Adrenal gland (tissue), 12 donors: ENCODE results near the gene ATM. TPM values are rescaled to one million over a fixed set of nuclear protein-coding genes. Genes with fewer than 3 reads are reported as not detected.

Experiments
- DNase-seq, 7 donors: peaks; one replicate each; pipeline ENCODE4 v3.0.0-alpha.2; 2019 to 2020
- H3K27ac ChIP-seq, 5 donors: fragments of 200-600 bp; sonication (generic) in 4 of 5; 1 replicate in 3 of 5; 2 replicates in 2 of 5; pipeline versions ENCODE4 v1.5.1 to v1.8.0; 2016 to 2020; ENCODE audit warnings: mild to moderate bottlenecking in 1 of 5
- H3K27me3 ChIP-seq: fragments of 200-600 bp; 2 replicates; pipeline ENCODE4 v1.8.0; 2021
- H3K36me3 ChIP-seq, 2 donors: fragments of 200-600 bp; replicated peaks in 1 of 2; 1 replicate in 1 of 2; 2 replicates in 1 of 2; pipeline versions ENCODE4 v1.5.1 to v1.8.0; 2018 to 2022
- H3K4me1 ChIP-seq, 2 donors: fragments of 200-600 bp; replicated peaks in 1 of 2; 1 replicate in 1 of 2; 2 replicates in 1 of 2; pipeline versions ENCODE4 v1.5.1 to v1.8.0; 2018 to 2021
- H3K4me3 ChIP-seq, 4 donors: fragments of 200-600 bp; sonication (generic) in 3 of 4; one replicate each; pipeline ENCODE4 v1.5.1; 2016 to 2018
- H3K9me3 ChIP-seq, 3 donors: fragments of 200-600 bp; sonication (generic) in 1 of 3; replicated peaks in 1 of 3; 1 replicate in 2 of 3; 2 replicates in 1 of 3; pipeline versions ENCODE4 v1.5.1 to v1.8.0; 2016 to 2021
- CTCF ChIP-seq, 6 experiments: fragments of 450-650 bp in 4 of 6; fragments of 200-600 bp in 2 of 6; sonication (generic) in 1 of 6; IDR thresholded peaks; 1 replicate in 5 of 6; 2 replicates in 1 of 6; pipeline versions ENCODE4 v1.5.1 to v1.8.0; 2016 to 2021; ENCODE audit warnings: antibody characterized with exemption in 6 of 6, mild to moderate bottlenecking in 2 of 6, moderate library complexity in 1 of 6
- POLR2A ChIP-seq, 2 donors: fragments of 450-650 bp; IDR thresholded peaks; one replicate each; pipeline ENCODE4 v1.6.1; 2017; ENCODE audit warnings: antibody characterized with exemption in 2 of 2, mild to moderate bottlenecking in 2 of 2, moderate library complexity in 1 of 2
- WGBS, 4 donors: extraction: QIAGEN DNeasy Blood & Tissue Kit in 2 of 4; methylation state at CpG; one replicate each; pipeline versions ENCODE4 v1.1.5 to v1.1.7; 2013 to 2017; 5-methylcytosine and 5-hydroxymethylcytosine counted together
- intact Hi-C, 2 donors: fragments of 100-400 bp; cut with DNase I; formaldehyde crosslinking; loops; one replicate each; pipeline versions ENCODE4 v1.14.1 to v1.15.0; 2022 to 2023
- polyA plus RNA-seq, 3 donors: library from polyadenylated mRNA; stranded (reverse); fragments of 200-250 nt in 2 of 3; fragments of 350-450 nt in 1 of 3; fragmentation: Illumina TruSeq in 1 of 3; extraction: RNeasy Lipid Tissue Mini Kit (QIAGEN cat#74804) in 1 of 3; gene quantifications; one replicate each; pipeline ENCODE4 v1.2.3, GENCODE V29; 2013 to 2014
- total RNA-seq, 9 donors: library from RNA; depleted of rRNA in 4 of 9; stranded (reverse); fragments of >200 nt in 4 of 9; fragments of 120-200 nt in 1 of 9; fragmentation: NEBNext Ultra II Directional in 1 of 9; extraction: Animal tissue kit (Norgen Biotek cat#: 25700) in 1 of 9; gene quantifications; one replicate each; pipeline versions ENCODE4 v1.1.0 to v1.2.4, GENCODE V29; 2013 to 2023
- donor health status: healthy with polysubstance abuse.
- donor health status: Bipolar disorder and iron deficiency.
- donor health status: DM: yes; HTN: yes; CAD: no.
- donor health status: DM: no; HTN: no; CAD: no.
- donor health status: DM: no; HTN: no; CAD: no.
- donor health status: DM: yes; HTN: yes; CAD: no.

The ATM gene
- total and polyA plus RNA-seq, 12 donors, result 19.9 to 127 (median 66.8) TPM

- H3K27me3 ChIP-seq, result no peaks in the 10 kb centered on the region
- intact Hi-C loops, result no loop called here
- no peak for TF ChIP-seq POLR2A (IDR thresholded peaks at IDR 0.05)
- TF ChIP-seq CTCF (IDR thresholded peaks at IDR 0.05), result no peak
- H3K4me1 ChIP-seq, result no peaks in the 10 kb centered on the region
- DNase-seq, result no peak
- WGBS, 4 donors, result 94 to 100% (median 97%) methylated on average over 3 of the region's 3 CpGs
- peaks cover 0 to 48% of the 10 kb centered on the region in 2 donors for H3K36me3 ChIP-seq
- no peak overlapping the region for H3K27ac ChIP-seq
- H3K4me3 ChIP-seq, result no peak overlapping the region
- no peaks in the 10 kb centered on the region for H3K9me3 ChIP-seq
Measured at GRCh38 chr11:108316061-108316460, 93.2 kb downstream of the ATM start.

- intact Hi-C loops, result no loop called here
- no peak overlapping the region for H3K27ac ChIP-seq
- H3K4me3 ChIP-seq, result no peak overlapping the region
- no peak for DNase-seq
- H3K4me1 ChIP-seq, result peaks cover 0 to 4% of the 10 kb centered on the region in 2 donors
- H3K36me3 ChIP-seq, result peaks cover 0 to 44% of the 10 kb centered on the region in 2 donors
- TF ChIP-seq POLR2A (IDR thresholded peaks at IDR 0.05), result no peak
- no peaks in the 10 kb centered on the region for H3K9me3 ChIP-seq
- no peaks in the 10 kb centered on the region for H3K27me3 ChIP-seq
Measured at GRCh38 chr11:108319541-108320145, 96.8 kb downstream of the ATM start.

GRCh38 chr11:108322666-108323065, 99.8 kb downstream of the ATM start:
- Histone ChIP-seq H3K4me1 (peaks cover 0 to 7% of the 10 kb centered on the region in 2 donors), H3K27me3 (no peaks in the 10 kb centered on the region), H3K36me3 (peaks cover 0 to 44% of the 10 kb centered on the region in 2 donors), H3K4me3 (no peak overlapping the region), H3K9me3 (no peaks in the 10 kb centered on the region), H3K27ac (no peak overlapping the region)
- no peak for TF ChIP-seq CTCF (IDR thresholded peaks at IDR 0.05)
- TF ChIP-seq POLR2A (IDR thresholded peaks at IDR 0.05), result no peak
- no peak for DNase-seq
- intact Hi-C loops, result no loop called here
- WGBS, 4 donors, result 64 to 79% (median 74%) methylated on average over 3 of the region's 3 CpGs

GRCh38 chr11:108324587-108324986, 101.7 kb downstream of the ATM start:
- DNase-seq, result no peak
- intact Hi-C loops, result no loop called here
- Histone ChIP-seq H3K9me3 (no peaks in the 10 kb centered on the region), H3K27me3 (no peaks in the 10 kb centered on the region), H3K4me3 (no peak overlapping the region), H3K4me1 (peaks cover 0 to 7% of the 10 kb centered on the region in 2 donors), H3K36me3 (peaks cover 0 to 46% of the 10 kb centered on the region in 2 donors), H3K27ac (no peak overlapping the region)
- TF ChIP-seq POLR2A (IDR thresholded peaks at IDR 0.05) (no peak), CTCF (IDR thresholded peaks at IDR 0.05) (no peak)

GRCh38 chr11:108333403-108333899, 110.6 kb downstream of the ATM start:
- Histone ChIP-seq H3K36me3 (peaks cover 0 to 73% of the 10 kb centered on the region in 2 donors), H3K9me3 (no peaks in the 10 kb centered on the region), H3K27me3 (no peaks in the 10 kb centered on the region), H3K4me1 (no peaks in the 10 kb centered on the region), H3K4me3 (no peak overlapping the region), H3K27ac (no peak overlapping the region)
- intact Hi-C loops, result no loop called here
- no peak for TF ChIP-seq CTCF (IDR thresholded peaks at IDR 0.05)
- TF ChIP-seq POLR2A (IDR thresholded peaks at IDR 0.05), result no peak
- DNase-seq, result no peak
- WGBS, 4 donors, result 85 to 95% (median 89%) methylated on average over 2 of the region's 2 CpGs
